ENCODE data around the gene PDPN. TPM values are rescaled to one million over a fixed set of nuclear protein-coding genes. Genes with fewer than 3 reads are reported as not detected.

Gene PDPN
- total RNA-seq (2022) (not detected in 2 replicates), Bru-seq, nascent RNA (not detected), BruChase-seq, experiment 1, labeled RNA remaining after a 6-hour chase (not detected), BruChase-seq, experiment 2, labeled RNA remaining after a 2-hour chase (not detected)
- long read RNA-seq, result 0 reads

DNA sequence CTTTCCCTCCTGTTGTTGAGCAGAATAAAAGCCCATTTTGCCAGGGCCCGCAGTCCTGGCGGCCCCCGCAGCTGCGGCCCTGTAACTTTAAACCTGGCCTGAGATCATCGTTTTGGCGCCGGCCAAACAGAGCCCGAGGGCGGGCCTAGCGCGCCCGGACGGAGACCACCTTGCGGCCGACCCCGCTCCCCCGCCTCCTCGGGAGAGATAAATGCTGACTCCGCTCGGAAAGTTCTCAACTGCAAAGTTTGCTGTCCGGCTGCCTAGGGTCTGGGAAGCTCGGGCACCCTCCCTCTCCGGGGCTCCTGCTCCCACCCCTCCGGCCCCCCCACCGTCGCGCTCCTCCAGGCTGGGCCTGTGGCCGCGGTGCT is at the start of gene PDPN:
TSS of gene PDPN (plus strand) at position 238 of the 371 bp plus-strand sequence. CDS start 202 bp downstream, outside the sequence.
- no peak within 1 kb of the TSS for H3K27ac Mint-ChIP-seq (ENCODE audit: unreplicated experiment)
- DNase-seq, result no peak
- H3K9me3 Mint-ChIP-seq (ENCODE audit: low read depth, unreplicated experiment), result peaks cover 2% of the 10 kb centered on the region
- H3K36me3 Mint-ChIP-seq (ENCODE audit: insufficient read depth, unreplicated experiment), result no peaks in the 10 kb centered on the region
- H3K27me3 Mint-ChIP-seq (ENCODE audit: unreplicated experiment), result no peaks in the 10 kb centered on the region
- no TSS peak for BruUV-seq (replicated peaks)
- TF ChIP-seq CTCF (IDR thresholded peaks at IDR 0.05; ENCODE audit: unreplicated experiment), result no peak
- no peak within 1 kb of the TSS for H3K4me3 Mint-ChIP-seq (ENCODE audit: low read depth, unreplicated experiment)
- CTCF ChIA-PET, result no interaction called here
- no peaks in the 10 kb centered on the region for H3K4me1 Mint-ChIP-seq (ENCODE audit: low read depth, unreplicated experiment)
- intact Hi-C loops (cut with micrococcal nuclease; ENCODE audit: unreplicated experiment), result no loop called here

GRCh38 chr1:13535227-13535626 is 48.4 kb upstream of the PDPN start:
- CTCF ChIA-PET, result no interaction called here
- Mint-ChIP-seq H3K36me3 (ENCODE audit: insufficient read depth, unreplicated experiment) (no peaks in the 10 kb centered on the region), H3K27me3 (ENCODE audit: unreplicated experiment) (no peaks in the 10 kb centered on the region), H3K9me3 (ENCODE audit: low read depth, unreplicated experiment) (peaks cover 6% of the 10 kb centered on the region), H3K27ac (ENCODE audit: unreplicated experiment) (no peak overlapping the region), H3K4me1 (ENCODE audit: low read depth, unreplicated experiment) (no peaks in the 10 kb centered on the region), H3K4me3 (ENCODE audit: low read depth, unreplicated experiment) (no peak overlapping the region)
- intact Hi-C loops (cut with micrococcal nuclease; ENCODE audit: unreplicated experiment), result no loop called here
- no TSS peak for BruUV-seq (replicated peaks)
- DNase-seq, result no peak
- no peak for TF ChIP-seq CTCF (IDR thresholded peaks at IDR 0.05; ENCODE audit: unreplicated experiment)

DNA sequence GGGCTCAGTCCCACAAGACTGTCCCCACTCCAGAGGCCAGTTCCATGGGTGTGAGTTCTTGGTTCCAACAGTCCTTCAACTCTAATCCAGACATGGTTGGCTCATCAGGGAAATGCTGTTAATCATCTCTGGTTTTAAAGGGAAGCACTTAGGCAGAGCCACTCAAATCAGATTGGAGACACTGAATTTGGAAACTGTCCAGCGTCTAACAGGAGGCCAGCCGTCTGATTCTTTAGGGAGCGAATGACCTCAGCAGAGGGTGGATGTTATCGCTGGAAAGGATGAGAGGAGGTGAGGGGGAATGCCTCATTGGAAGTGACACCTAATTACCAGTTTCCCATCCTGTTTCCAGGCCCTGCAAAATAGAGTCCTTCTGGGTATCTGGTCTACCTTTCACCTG is 47.1 kb upstream of the PDPN start:
- no TSS peak for BruUV-seq (replicated peaks)

DNA sequence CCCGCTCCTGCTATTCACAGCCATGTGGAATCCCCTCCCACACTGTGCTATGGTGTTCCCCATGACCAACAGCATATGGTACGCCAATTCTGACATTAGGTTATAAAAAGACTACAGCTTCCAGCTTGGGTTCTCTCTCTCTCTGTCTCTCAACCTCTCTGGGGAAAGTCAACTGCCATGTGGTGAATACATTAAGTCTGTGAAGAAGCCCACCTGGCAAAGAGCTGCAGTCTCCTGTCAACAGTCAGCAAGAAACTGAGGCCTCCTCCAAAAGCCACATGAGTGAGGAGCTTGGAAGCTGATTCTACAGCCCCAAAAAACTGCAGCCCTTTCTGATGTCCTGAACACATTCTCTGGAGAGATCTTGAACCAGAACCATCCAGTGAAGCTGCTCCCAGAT is 44.8 kb upstream of the PDPN start:
- no peak for TF ChIP-seq CTCF (IDR thresholded peaks at IDR 0.05; ENCODE audit: unreplicated experiment)
- Mint-ChIP-seq H3K36me3 (ENCODE audit: insufficient read depth, unreplicated experiment) (no peaks in the 10 kb centered on the region), H3K4me1 (ENCODE audit: low read depth, unreplicated experiment) (no peaks in the 10 kb centered on the region), H3K27me3 (ENCODE audit: unreplicated experiment) (no peaks in the 10 kb centered on the region), H3K9me3 (ENCODE audit: low read depth, unreplicated experiment) (peaks cover 6% of the 10 kb centered on the region), H3K27ac (ENCODE audit: unreplicated experiment) (no peak overlapping the region), H3K4me3 (ENCODE audit: low read depth, unreplicated experiment) (no peak overlapping the region)
- DNase-seq, result no peak
- CTCF ChIA-PET, result interaction anchor here (0.7 kb wide), 1 partner anchor 273 kb away, joined by 4 read pairs; no protein-coding TSS in a partner anchor
- BruUV-seq (replicated peaks), result no TSS peak
- intact Hi-C loops (cut with micrococcal nuclease; ENCODE audit: unreplicated experiment), result no loop called here

More for the DNA sequence above, 47.1 kb upstream of the PDPN start:
- no peaks in the 10 kb centered on the region for H3K36me3 Mint-ChIP-seq (ENCODE audit: insufficient read depth, unreplicated experiment)
- no peak for TF ChIP-seq CTCF (IDR thresholded peaks at IDR 0.05; ENCODE audit: unreplicated experiment)
- no peak for DNase-seq
- intact Hi-C loops (cut with micrococcal nuclease; ENCODE audit: unreplicated experiment), result no loop called here
- no peaks in the 10 kb centered on the region for H3K27me3 Mint-ChIP-seq (ENCODE audit: unreplicated experiment)
- peaks cover 6% of the 10 kb centered on the region for H3K9me3 Mint-ChIP-seq (ENCODE audit: low read depth, unreplicated experiment)
- H3K4me3 Mint-ChIP-seq (ENCODE audit: low read depth, unreplicated experiment), result no peak overlapping the region
- CTCF ChIA-PET, result no interaction called here
- no peaks in the 10 kb centered on the region for H3K4me1 Mint-ChIP-seq (ENCODE audit: low read depth, unreplicated experiment)
- no peak overlapping the region for H3K27ac Mint-ChIP-seq (ENCODE audit: unreplicated experiment)

All from Calu3 (cell line).